SK-N-SH treated with all-trans-retinoic acid at 6 μM for 48 hours (cell line): ENCODE data around the gene ARL15.

Experiments
- ATAC-seq: fragments of 200-7000 bp; cut with Tn5 transposase; 3 replicates; pipeline ENCODE4 v1.9.1; 2020; ENCODE audit warnings: mild to moderate bottlenecking, moderate library complexity
- ARNTL ChIP-seq: fragments of 450-650 bp; formaldehyde crosslinking; IDR thresholded peaks from 2 replicates; pipeline ENCODE4 v1.5.0; 2020; ENCODE audit warnings: low read depth, mild to moderate bottlenecking, moderate library complexity, borderline replicate concordance
- BACH2 ChIP-seq: fragments of 250-450 bp; sonication (Bioruptor Pico); IDR thresholded peaks from 2 replicates; pipeline ENCODE4 v1.9.0; 2021; ENCODE audit warnings: mild to moderate bottlenecking, borderline replicate concordance
- CREB5 ChIP-seq: fragments of 250-450 bp; sonication (Bioruptor Pico); IDR thresholded peaks from 2 replicates; pipeline ENCODE4 v1.5.1; 2020; ENCODE audit warnings: low read depth, mild to moderate bottlenecking, moderate library complexity
- CSDC2 ChIP-seq: fragments of 250-450 bp; sonication (Bioruptor Pico); IDR thresholded peaks from 2 replicates; pipeline ENCODE4 v1.5.0; 2020; ENCODE audit warnings: mild to moderate bottlenecking, moderate library complexity
- ESRRG ChIP-seq: fragments of 250-450 bp; sonication (Bioruptor Pico); IDR thresholded peaks from 2 replicates; pipeline ENCODE4 v1.6.1; 2021; ENCODE audit warnings: mild to moderate bottlenecking
- ISL1 ChIP-seq: fragments of 250-450 bp; sonication (Bioruptor Pico); IDR thresholded peaks from 2 replicates; pipeline ENCODE4 v2.1.2; 2022; ENCODE audit warnings: mild to moderate bottlenecking, moderate library complexity
- OSR1 ChIP-seq: fragments of 250-450 bp; sonication (Bioruptor Pico); IDR thresholded peaks from 2 replicates; pipeline ENCODE4 v1.8.0; 2022; ENCODE audit warnings: moderate library complexity, mild to moderate bottlenecking, inconsistent platforms
- PPARA ChIP-seq: fragments of 250-450 bp; sonication (Bioruptor Pico); IDR thresholded peaks from 2 replicates; pipeline ENCODE4 v1.5.0; 2020; ENCODE audit warnings: mild to moderate bottlenecking, borderline replicate concordance
- RARB ChIP-seq: fragments of 250-450 bp; sonication (Bioruptor Pico); IDR thresholded peaks from 2 replicates; pipeline ENCODE4 v1.8.0; 2021; ENCODE audit warnings: mild to moderate bottlenecking, moderate library complexity
- TCF4 ChIP-seq: fragments of 250-450 bp; sonication (Bioruptor Pico); IDR thresholded peaks from 2 replicates; pipeline ENCODE4 v1.8.0; 2021; ENCODE audit warnings: mild to moderate bottlenecking, moderate library complexity, borderline replicate concordance
- TOX ChIP-seq: fragments of 250-450 bp; sonication (Bioruptor Pico); IDR thresholded peaks from 2 replicates; pipeline ENCODE4 v1.8.0; 2021; ENCODE audit warnings: mild to moderate bottlenecking, moderate library complexity, borderline replicate concordance
- TSHZ2 ChIP-seq: fragments of 250-450 bp; sonication (Bioruptor Pico); IDR thresholded peaks from 2 replicates; pipeline ENCODE4 v1.5.0; 2020; ENCODE audit warnings: mild to moderate bottlenecking, moderate library complexity
- ZC3H10 ChIP-seq: fragments of 250-450 bp; sonication (Bioruptor Pico); IDR thresholded peaks from 2 replicates; pipeline ENCODE4 v1.5.1; 2021; ENCODE audit warnings: mild to moderate bottlenecking, moderate library complexity
- ZFP30 ChIP-seq: fragments of 450-650 bp; formaldehyde crosslinking; IDR thresholded peaks from 2 replicates; pipeline ENCODE4 v1.5.0; 2022; ENCODE audit warnings: mild to moderate bottlenecking, moderate library complexity
- ZNF565 ChIP-seq: fragments of 450-650 bp; formaldehyde crosslinking; conservative IDR thresholded peaks from 2 replicates; pipeline ENCODE4 v1.5.0; 2020; ENCODE audit warnings: low read depth, mild to moderate bottlenecking, moderate library complexity
- ZNF8 ChIP-seq: fragments of 450-650 bp; formaldehyde crosslinking; IDR thresholded peaks from 2 replicates; pipeline ENCODE4 v1.5.0; 2020; ENCODE audit warnings: mild to moderate bottlenecking, moderate library complexity
- TF ChIP-seq, protein P1 (sequence below): fragments of 250-450 bp; sonication (Bioruptor Pico); IDR thresholded peaks from 2 replicates; pipeline ENCODE4 v1.8.0; 2021; ENCODE audit warnings: low read depth, mild to moderate bottlenecking, moderate library complexity, borderline replicate concordance
- TF ChIP-seq, protein P2 (sequence below): fragments of 250-450 bp; sonication (Bioruptor Pico); IDR thresholded peaks from 2 replicates; pipeline ENCODE4 v1.5.1; 2021; ENCODE audit warnings: mild to moderate bottlenecking, moderate library complexity

Gene ARL15

GRCh38 chr5:54159893-54160195 lies 150.5 kb downstream of the ARL15 start:
- TF ChIP-seq, protein P1, sequence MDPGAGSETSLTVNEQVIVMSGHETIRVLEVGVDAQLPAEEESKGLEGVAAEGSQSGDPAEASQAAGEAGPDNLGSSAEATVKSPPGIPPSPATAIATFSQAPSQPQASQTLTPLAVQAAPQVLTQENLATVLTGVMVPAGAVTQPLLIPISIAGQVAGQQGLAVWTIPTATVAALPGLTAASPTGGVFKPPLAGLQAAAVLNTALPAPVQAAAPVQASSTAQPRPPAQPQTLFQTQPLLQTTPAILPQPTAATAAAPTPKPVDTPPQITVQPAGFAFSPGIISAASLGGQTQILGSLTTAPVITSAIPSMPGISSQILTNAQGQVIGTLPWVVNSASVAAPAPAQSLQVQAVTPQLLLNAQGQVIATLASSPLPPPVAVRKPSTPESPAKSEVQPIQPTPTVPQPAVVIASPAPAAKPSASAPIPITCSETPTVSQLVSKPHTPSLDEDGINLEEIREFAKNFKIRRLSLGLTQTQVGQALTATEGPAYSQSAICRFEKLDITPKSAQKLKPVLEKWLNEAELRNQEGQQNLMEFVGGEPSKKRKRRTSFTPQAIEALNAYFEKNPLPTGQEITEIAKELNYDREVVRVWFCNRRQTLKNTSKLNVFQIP = no peak
- TF ChIP-seq, protein P2, sequence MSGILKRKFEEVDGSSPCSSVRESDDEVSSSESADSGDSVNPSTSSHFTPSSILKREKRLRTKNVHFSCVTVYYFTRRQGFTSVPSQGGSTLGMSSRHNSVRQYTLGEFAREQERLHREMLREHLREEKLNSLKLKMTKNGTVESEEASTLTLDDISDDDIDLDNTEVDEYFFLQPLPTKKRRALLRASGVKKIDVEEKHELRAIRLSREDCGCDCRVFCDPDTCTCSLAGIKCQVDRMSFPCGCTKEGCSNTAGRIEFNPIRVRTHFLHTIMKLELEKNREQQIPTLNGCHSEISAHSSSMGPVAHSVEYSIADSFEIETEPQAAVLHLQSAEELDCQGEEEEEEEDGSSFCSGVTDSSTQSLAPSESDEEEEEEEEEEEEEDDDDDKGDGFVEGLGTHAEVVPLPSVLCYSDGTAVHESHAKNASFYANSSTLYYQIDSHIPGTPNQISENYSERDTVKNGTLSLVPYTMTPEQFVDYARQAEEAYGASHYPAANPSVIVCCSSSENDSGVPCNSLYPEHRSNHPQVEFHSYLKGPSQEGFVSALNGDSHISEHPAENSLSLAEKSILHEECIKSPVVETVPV = no peak
- TF ChIP-seq ISL1 (CRISPR knock-in tag) (no peak; the same call in 1 of the 2 replicates), ZC3H10 (CRISPR knock-in tag) (no peak)
- peak; percentile 65 for ATAC-seq

DNA sequence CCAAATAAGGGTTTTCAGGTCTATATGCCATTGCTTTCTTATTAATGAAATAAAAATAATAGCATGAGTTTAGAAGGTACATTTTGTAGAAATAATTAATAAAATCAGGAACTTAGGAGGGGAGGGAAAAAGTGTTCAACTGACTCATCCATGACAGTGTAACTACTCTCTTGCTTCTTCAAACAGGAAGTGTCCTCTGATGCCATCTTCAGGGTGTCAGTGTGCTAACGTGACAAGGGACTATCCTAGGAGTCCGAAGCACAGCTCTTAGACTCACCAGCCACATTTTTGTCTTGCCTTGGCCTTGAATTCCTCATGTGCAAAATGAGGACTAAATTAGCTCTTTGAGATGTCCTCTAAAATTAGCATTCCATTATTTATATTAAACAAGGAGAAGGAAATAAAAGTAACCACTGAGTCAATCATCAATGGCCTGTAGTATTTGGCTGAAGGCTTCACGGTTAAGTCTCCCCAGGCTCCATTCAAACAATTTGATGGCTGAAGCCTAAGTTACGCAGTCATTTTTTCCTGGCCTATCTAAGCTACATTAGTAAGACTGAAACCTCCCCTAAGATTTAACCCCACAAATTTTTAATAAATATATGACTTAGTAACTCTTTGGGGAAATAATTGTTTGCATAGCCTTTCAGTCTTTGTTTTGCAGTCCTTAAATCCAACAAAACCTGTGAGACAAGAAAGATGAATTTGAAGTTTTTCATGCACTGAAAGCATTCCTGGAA lies 151.1 kb downstream of the ARL15 start:
- TF ChIP-seq TSHZ2 = no peak
- TF ChIP-seq BACH2 (CRISPR knock-in tag) = no peak
- 0 out of 2 replicates have a peak, but pooled peaks have one; percentile 14 for TF ChIP-seq ISL1 (CRISPR knock-in tag)
- no peak for TF ChIP-seq OSR1
- no peak for TF ChIP-seq ZNF565 (CRISPR knock-in tag)
- peak; percentile 28; the same call in 1 of the 3 replicates for ATAC-seq

GRCh38 chr5:54156577-54156976 lies 153.8 kb downstream of the ARL15 start:
- ATAC-seq = no peak
- TF ChIP-seq ISL1 (CRISPR knock-in tag) (no peak), ZNF565 (CRISPR knock-in tag) (no peak), TOX (CRISPR knock-in tag) (no peak), ZFP30 (CRISPR knock-in tag) (no peak), CREB5 (CRISPR knock-in tag) (no peak), CSDC2 (CRISPR knock-in tag) (no peak), TSHZ2 (no peak), TCF4 (CRISPR knock-in tag) (no peak)
- TF ChIP-seq, all 23 proteins: peak for 0

- ATAC-seq = no peak
- no peak for TF ChIP-seq CSDC2 (CRISPR knock-in tag)
- TF ChIP-seq ARNTL (CRISPR knock-in tag) = no peak
- TF ChIP-seq ISL1 (CRISPR knock-in tag) = no peak
- no peak for TF ChIP-seq CREB5 (CRISPR knock-in tag)
- TF ChIP-seq, protein P1 = no peak
- no peak for TF ChIP-seq ESRRG (CRISPR knock-in tag)
- TF ChIP-seq ZFP30 (CRISPR knock-in tag) = no peak
- no peak for TF ChIP-seq ZC3H10 (CRISPR knock-in tag)
- no peak for TF ChIP-seq PPARA (CRISPR knock-in tag)
- no peak for TF ChIP-seq ZNF565 (CRISPR knock-in tag)
- TF ChIP-seq RARB = no peak
- TF ChIP-seq, protein P2 = no peak
- no peak for TF ChIP-seq ZNF8 (CRISPR knock-in tag)
These were observed 159.5 kb downstream of the ARL15 start for GRCh38 chr5:54150841-54151240.
